GM23338 (cell line): ENCODE data around the gene CAMSAP3.

Source experiments
- CREB1 ChIP-seq: fragments of 250-450 bp; sonication (Bioruptor Pico); IDR thresholded peaks from 2 replicates; pipeline ENCODE4 v1.5.0; 2020; ENCODE audit warnings: low read depth, mild to moderate bottlenecking, moderate library complexity
- EZH2 ChIP-seq: fragments of 200-600 bp; sonication (generic); IDR thresholded peaks from one replicate; pipeline ENCODE4 v1.8.0; 2017; ENCODE audit warnings: antibody characterized with exemption, mild to moderate bottlenecking, low read depth; ENCODE audit not compliant: unreplicated experiment
- EZH2phosphoT487 ChIP-seq: fragments of 200-600 bp; sonication (generic); IDR thresholded peaks from one replicate; pipeline ENCODE4 v1.8.1; 2018; ENCODE audit warnings: antibody characterized with exemption; ENCODE audit not compliant: unreplicated experiment
- STAT1 ChIP-seq: IDR thresholded peaks from one replicate; pipeline ENCODE4 v1.6.1; 2016; ENCODE audit warnings: antibody characterized with exemption; ENCODE audit not compliant: unreplicated experiment
- TF ChIP-seq, protein P1 (sequence below), 2 experiments: fragments of 200-600 bp in 1 of 2; sonication (generic) in 1 of 2; conservative IDR thresholded peaks; 2 replicates each; pipeline versions ENCODE4 v1.5.1 to v1.6.1; 2016 to 2017; ENCODE audit warnings: antibody characterized with exemption in 2 of 2, low read depth in 2 of 2, mild to moderate bottlenecking in 2 of 2, moderate library complexity in 1 of 2
- TF ChIP-seq, protein P2 (sequence below): IDR thresholded peaks from 2 replicates; pipeline ENCODE4 v1.6.1; 2016; ENCODE audit warnings: antibody characterized with exemption

DNA sequence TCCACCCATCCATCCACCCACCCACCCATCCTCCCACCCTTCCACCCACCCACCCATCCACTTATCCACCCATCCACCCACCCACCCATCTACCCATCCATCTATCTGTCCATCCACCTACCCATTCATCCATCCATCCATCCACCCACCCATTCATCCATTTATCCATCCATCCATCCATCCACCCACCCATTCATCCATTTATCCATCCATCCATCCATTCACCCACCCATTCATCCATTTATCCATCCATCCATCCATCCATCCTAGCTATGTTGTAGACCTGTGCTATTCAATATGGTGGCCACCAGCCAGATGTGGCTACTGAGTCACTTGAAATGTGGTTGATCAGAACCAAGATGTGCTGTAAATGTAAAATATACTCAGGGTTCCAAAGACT, 5.1 kb downstream of the CAMSAP3 start:
- TF ChIP-seq, protein P1, sequence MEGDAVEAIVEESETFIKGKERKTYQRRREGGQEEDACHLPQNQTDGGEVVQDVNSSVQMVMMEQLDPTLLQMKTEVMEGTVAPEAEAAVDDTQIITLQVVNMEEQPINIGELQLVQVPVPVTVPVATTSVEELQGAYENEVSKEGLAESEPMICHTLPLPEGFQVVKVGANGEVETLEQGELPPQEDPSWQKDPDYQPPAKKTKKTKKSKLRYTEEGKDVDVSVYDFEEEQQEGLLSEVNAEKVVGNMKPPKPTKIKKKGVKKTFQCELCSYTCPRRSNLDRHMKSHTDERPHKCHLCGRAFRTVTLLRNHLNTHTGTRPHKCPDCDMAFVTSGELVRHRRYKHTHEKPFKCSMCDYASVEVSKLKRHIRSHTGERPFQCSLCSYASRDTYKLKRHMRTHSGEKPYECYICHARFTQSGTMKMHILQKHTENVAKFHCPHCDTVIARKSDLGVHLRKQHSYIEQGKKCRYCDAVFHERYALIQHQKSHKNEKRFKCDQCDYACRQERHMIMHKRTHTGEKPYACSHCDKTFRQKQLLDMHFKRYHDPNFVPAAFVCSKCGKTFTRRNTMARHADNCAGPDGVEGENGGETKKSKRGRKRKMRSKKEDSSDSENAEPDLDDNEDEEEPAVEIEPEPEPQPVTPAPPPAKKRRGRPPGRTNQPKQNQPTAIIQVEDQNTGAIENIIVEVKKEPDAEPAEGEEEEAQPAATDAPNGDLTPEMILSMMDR (conservative IDR thresholded peaks at IDR 0.05; ENCODE audit: low read depth in 2 of 2) = no peak
- TF ChIP-seq EZH2 (no peak), STAT1 (no peak), EZH2phosphoT487 (no peak), CREB1 (CRISPR knock-in tag) (no peak)
- TF ChIP-seq, protein P2, sequence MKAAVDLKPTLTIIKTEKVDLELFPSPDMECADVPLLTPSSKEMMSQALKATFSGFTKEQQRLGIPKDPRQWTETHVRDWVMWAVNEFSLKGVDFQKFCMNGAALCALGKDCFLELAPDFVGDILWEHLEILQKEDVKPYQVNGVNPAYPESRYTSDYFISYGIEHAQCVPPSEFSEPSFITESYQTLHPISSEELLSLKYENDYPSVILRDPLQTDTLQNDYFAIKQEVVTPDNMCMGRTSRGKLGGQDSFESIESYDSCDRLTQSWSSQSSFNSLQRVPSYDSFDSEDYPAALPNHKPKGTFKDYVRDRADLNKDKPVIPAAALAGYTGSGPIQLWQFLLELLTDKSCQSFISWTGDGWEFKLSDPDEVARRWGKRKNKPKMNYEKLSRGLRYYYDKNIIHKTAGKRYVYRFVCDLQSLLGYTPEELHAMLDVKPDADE = no peak
